Heart left ventricle (tissue), 13 donors: Measurements from ENCODE around the gene NPC1L1.

Source experiments
- CTCF ChIP-seq, 12 donors: fragments of 200-600 bp; sonication (generic) in 4 of 12; IDR thresholded peaks; one replicate each; pipeline versions ENCODE4 v1.5.0 to v1.8.0; 2018 to 2022; ENCODE audit warnings: antibody characterized with exemption in 12 of 12, mild to moderate bottlenecking in 5 of 12
- POLR2A ChIP-seq, 2 donors: fragments of 450-650 bp; IDR thresholded peaks; one replicate each; pipeline ENCODE4 v1.6.1; 2017; ENCODE audit warnings: antibody characterized with exemption in 2 of 2, mild to moderate bottlenecking in 2 of 2, moderate library complexity in 2 of 2
- donor health status: ischemic (EF 13 %, LVEDD 7.1; RV severe dilation, severe dysfunction).
- donor health status: DM: no; HTN: yes; CAD: no.
- donor health status: DM: no; HTN: no; CAD: no.
- donor health status: ischemic (EF 25% LVEDD 6.9; RV normal size, moderate dysfunction).
- donor health status: ischemic (EF 25% LVEDD 5.7; RV mildly dilated, moderate dysfunction).
- donor health status: ischemic (EF 35%, LVEDD 5.7; RV mildly dilated, moderate dysfunction).
- donor health status: nonischemic (EF 11% LVEDD 7.7; RV severe dilation, severe dysfunction).
- donor health status: DM: yes; HTN: yes; CAD: no.
- donor health status: PGD.
- donor health status: ischemic (EF 29% LVEDD 5.4; RV normal size, mild dysfunction).
- donor health status: nonischemic (EF 23%, LVEDD 6.1; RV moderate dilation, normal function).

GRCh38 chr7:44538093-44538797, 2.9 kb downstream of the NPC1L1 start:
- TF ChIP-seq CTCF (IDR thresholded peaks at IDR 0.05) (no peak), POLR2A (IDR thresholded peaks at IDR 0.05) (no peak)
